ENCODE results near the gene MRPL18. TPM values are rescaled to one million over a fixed set of nuclear protein-coding genes. Genes with fewer than 3 reads are reported as not detected.

The MRPL18 gene
- total RNA-seq, 4 donors from 2014 or later: 58.0 to 107 (median 66.3) TPM

DNA sequence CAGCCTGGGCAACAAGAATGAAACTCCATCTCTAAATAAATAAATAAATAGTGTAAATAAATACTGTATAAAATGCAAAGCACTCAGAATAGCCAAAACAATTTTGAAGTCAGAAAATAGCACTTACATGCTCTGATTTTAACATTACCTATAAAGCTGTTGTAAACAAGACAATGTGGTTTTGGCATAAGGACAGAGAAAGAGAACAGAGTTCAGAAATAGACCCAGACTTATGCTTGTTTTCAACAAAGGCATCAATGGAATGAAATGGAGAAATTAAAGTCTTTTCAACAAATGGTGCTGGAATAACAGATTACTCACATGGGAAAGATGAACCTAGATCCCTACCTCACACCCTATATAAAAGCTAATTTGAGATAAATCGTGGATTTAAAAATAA lies 18.1 kb upstream of the MRPL18 start:
- TF ChIP-seq EP300 (IDR thresholded peaks at IDR 0.05) (no peak), POLR2AphosphoS5 (IDR thresholded peaks at IDR 0.05) (no peak), POLR2A (IDR thresholded peaks at IDR 0.05) (no peak)
- TF ChIP-seq, protein P1, sequence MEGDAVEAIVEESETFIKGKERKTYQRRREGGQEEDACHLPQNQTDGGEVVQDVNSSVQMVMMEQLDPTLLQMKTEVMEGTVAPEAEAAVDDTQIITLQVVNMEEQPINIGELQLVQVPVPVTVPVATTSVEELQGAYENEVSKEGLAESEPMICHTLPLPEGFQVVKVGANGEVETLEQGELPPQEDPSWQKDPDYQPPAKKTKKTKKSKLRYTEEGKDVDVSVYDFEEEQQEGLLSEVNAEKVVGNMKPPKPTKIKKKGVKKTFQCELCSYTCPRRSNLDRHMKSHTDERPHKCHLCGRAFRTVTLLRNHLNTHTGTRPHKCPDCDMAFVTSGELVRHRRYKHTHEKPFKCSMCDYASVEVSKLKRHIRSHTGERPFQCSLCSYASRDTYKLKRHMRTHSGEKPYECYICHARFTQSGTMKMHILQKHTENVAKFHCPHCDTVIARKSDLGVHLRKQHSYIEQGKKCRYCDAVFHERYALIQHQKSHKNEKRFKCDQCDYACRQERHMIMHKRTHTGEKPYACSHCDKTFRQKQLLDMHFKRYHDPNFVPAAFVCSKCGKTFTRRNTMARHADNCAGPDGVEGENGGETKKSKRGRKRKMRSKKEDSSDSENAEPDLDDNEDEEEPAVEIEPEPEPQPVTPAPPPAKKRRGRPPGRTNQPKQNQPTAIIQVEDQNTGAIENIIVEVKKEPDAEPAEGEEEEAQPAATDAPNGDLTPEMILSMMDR (IDR thresholded peaks at IDR 0.05): no peak
- WGBS, 2 donors (ENCODE audit: low coverage in 1 of 2): 0 to 33% methylated on average over 1 of the region's 1 CpG
- H3K27ac ChIP-seq: no peak overlapping the region
- H3K9me3 ChIP-seq: no peaks in the 10 kb centered on the region
- H3K36me3 ChIP-seq: peaks cover 0 to 70% of the 10 kb centered on the region in 2 donors
- H3K27me3 ChIP-seq: no peaks in the 10 kb centered on the region
- no peaks in the 10 kb centered on the region for H3K4me1 ChIP-seq
- ATAC-seq: no peak
- no peak overlapping the region for H3K4me3 ChIP-seq

DNA sequence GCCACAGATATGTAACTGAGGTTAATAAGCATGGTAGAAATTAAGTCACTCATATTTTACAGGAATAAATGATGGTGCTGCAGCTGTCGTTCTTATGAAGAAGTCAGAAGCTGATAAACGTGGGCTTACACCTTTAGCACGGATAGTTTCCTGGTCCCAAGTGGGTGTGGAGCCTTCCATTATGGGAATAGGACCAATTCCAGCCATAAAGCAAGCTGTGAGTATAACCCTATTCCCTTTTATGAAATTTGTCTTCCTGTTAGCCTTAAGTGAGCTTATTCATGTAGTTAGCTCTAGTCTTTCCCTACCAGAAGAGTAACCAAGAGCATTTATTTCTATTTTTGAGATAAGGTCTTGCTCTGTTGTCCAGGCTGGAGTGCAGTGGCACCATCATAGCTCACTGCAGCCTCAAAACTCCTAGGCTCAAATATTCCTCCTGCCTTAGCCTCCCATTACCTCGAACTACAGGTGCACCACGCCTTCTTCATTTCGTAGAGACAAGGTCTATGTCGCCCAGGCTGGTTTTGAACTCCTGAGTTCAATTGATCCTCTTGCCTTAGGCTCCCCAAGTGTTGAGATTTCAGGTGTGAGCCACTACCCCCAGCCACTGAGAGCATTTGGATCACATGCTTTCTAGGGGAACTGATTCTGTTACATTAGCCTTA lies 12.9 kb upstream of the MRPL18 start:
- H3K9me3 ChIP-seq: no peaks in the 10 kb centered on the region
- H3K27me3 ChIP-seq: no peaks in the 10 kb centered on the region
- H3K4me1 ChIP-seq: no peaks in the 10 kb centered on the region
- no peak overlapping the region for H3K4me3 ChIP-seq
- no peak overlapping the region for H3K27ac ChIP-seq
- 77% methylated on average over 5 to 7 of the region's 7 CpGs for WGBS, 2 donors (ENCODE audit: low coverage in 1 of 2)
- no peak for ATAC-seq
- TF ChIP-seq POLR2AphosphoS5 (IDR thresholded peaks at IDR 0.05): no peak
- TF ChIP-seq POLR2A (IDR thresholded peaks at IDR 0.05): no peak
- TF ChIP-seq EP300 (IDR thresholded peaks at IDR 0.05): no peak
- TF ChIP-seq, protein P1 (IDR thresholded peaks at IDR 0.05): no peak
- peaks cover 14 to 80% of the 10 kb centered on the region in 2 donors for H3K36me3 ChIP-seq

DNA sequence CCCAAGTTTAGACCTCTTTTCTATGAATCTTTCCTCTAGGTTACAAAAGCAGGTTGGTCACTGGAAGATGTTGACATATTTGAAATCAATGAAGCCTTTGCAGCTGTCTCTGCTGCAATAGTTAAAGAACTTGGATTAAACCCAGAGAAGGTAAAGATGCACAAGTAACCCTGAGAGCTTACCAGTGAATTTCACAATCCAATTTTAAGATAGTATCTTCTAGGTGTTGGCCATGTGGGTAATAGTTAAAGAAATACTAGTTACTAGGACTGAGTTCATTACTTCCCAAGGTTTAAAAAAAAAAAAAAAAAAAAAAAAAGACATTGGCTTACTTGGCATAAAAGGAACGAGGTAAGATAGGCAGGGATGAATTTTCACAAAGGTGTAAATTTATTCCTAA lies 12.1 kb upstream of the MRPL18 start:
- WGBS, 2 donors (ENCODE audit: low coverage in 1 of 2): 25 to 50% methylated on average over 1 of the region's 1 CpG
- Histone ChIP-seq H3K4me1 (no peaks in the 10 kb centered on the region), H3K4me3 (no peak overlapping the region), H3K27me3 (no peaks in the 10 kb centered on the region), H3K36me3 (peaks cover 14 to 87% of the 10 kb centered on the region in 2 donors), H3K9me3 (no peaks in the 10 kb centered on the region), H3K27ac (no peak overlapping the region)
- ATAC-seq: no peak
- TF ChIP-seq POLR2A (IDR thresholded peaks at IDR 0.05) (no peak), POLR2AphosphoS5 (IDR thresholded peaks at IDR 0.05) (no peak), EP300 (IDR thresholded peaks at IDR 0.05) (no peak)
- TF ChIP-seq, protein P1 (IDR thresholded peaks at IDR 0.05): no peak

DNA sequence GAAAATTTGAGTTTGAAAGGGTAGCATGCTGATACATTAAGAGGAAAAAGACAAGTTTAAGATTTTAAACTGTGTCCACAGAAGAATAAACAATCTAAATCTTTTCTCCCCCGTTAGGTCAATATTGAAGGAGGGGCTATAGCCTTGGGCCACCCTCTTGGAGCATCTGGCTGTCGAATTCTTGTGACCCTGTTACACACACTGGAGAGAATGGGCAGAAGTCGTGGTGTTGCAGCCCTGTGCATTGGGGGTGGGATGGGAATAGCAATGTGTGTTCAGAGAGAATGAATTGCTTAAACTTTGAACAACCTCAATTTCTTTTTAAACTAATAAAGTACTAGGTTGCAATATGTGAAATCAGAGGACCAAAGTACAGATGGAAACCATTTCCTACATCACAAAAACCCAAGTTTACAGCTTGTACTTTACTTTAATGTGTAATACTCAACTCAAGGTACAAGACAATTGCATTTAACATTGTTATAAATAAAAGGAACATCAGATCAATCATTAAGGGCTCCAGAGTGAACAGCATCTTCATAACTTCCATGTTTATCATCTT lies 11.6 kb upstream of the MRPL18 start:
- 49 to 61% methylated on average over 3 of the region's 3 CpGs for whole genome bisulfite sequencing, 2 donors (ENCODE audit: low coverage in 1 of 2)
- Histone ChIP-seq H3K9me3 (no peaks in the 10 kb centered on the region), H3K36me3 (peaks cover 14 to 92% of the 10 kb centered on the region in 2 donors), H3K27ac (no peak overlapping the region), H3K27me3 (no peaks in the 10 kb centered on the region), H3K4me1 (no peaks in the 10 kb centered on the region), H3K4me3 (no peak overlapping the region)
- no peak for TF ChIP-seq EP300 (IDR thresholded peaks at IDR 0.05)
- no peak for TF ChIP-seq POLR2AphosphoS5 (IDR thresholded peaks at IDR 0.05)
- TF ChIP-seq POLR2A (IDR thresholded peaks at IDR 0.05): no peak
- TF ChIP-seq, protein P1 (IDR thresholded peaks at IDR 0.05): no peak
- no peak for ATAC-seq

DNA sequence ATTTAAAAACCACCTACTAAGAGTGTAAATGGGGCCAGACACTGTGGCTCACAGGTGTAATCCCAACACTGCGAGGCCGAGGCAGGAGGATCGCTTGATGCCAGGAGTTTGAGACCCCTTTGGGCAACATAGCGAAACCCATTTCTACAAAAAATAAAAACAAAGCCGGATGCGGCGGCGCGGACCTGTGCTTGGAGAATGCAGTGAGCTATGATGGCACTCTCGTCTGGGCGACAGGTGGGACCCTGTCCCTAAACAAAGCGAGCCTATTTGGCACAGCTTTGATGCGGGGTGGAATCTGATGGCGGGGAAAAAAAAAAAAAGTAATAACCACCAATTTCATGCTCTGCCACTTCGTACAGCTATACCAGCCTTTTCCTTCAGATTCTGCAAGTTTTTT lies 2.0 kb upstream of the MRPL18 start:
- ATAC-seq: no peak
- H3K4me1 ChIP-seq: peaks cover 3 to 67% (median 31%) of the 10 kb centered on the region in 3 donors
- H3K4me3 ChIP-seq: peak overlapping the region; percentile 78 to 100
- no peaks in the 10 kb centered on the region for H3K9me3 ChIP-seq
- 20 to 24% methylated on average over 11 to 15 of the region's 15 CpGs for WGBS, 2 donors (ENCODE audit: low coverage in 1 of 2)
- peaks cover 0 to 54% of the 10 kb centered on the region in 2 donors for H3K36me3 ChIP-seq
- no peaks in the 10 kb centered on the region for H3K27me3 ChIP-seq
- TF ChIP-seq POLR2AphosphoS5 (IDR thresholded peaks at IDR 0.05) (no peak), EP300 (IDR thresholded peaks at IDR 0.05) (no peak), POLR2A (IDR thresholded peaks at IDR 0.05) (no peak)
- TF ChIP-seq, protein P1 (IDR thresholded peaks at IDR 0.05): no peak
- H3K27ac ChIP-seq: peak overlapping the region in 2 of 4 donors; percentile 97 to 99
